ENCODE data around the gene PI4K2A. TPM values are rescaled to one million over a fixed set of nuclear protein-coding genes. Genes with fewer than 3 reads are reported as not detected.
"Not testable (repeated sequence)": the region's sequence is repeated elsewhere in the genome, so short reads cannot be mapped to it uniquely, and the experiment has no call there.

The PI4K2A gene
- total and polyA plus RNA-seq, 5 experiments from 2014 or later, result 6.5 to 9.4 (median 8.8) TPM

DNA sequence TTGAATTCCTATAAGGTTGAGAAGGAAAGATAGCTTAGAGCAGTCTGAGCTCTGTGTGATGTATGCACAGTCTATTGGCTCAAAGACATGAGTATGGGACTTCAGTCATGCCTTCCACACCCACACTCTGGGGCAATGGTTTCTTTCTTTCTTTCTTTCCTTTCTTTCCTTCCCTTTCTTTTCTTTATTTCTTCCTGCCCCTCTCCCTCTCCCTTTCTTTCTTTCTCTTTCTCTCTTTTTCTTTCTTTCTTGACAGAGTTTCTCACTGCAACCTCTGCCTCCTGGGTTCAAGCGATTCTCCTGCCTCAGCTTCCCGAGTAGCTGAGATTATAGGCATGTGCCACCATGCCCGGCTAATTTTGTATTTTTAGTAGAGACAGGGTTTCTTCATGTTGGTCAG is 1.4 kb upstream of the PI4K2A start:
- H3K9me3 Mint-ChIP-seq, H3K4me3 Mint-ChIP-seq, DNase-seq, H3K36me3 Mint-ChIP-seq, ATAC-seq, H3K27me3 Mint-ChIP-seq, POLR2A ChIA-PET: not testable (repeated sequence)
- H3K4me1 Mint-ChIP-seq, result peaks cover 9 to 28% (median 23%) of the 10 kb centered on the region in 4 donors
- peak overlapping the region in 4 of 10 donors; percentile 11 to 47 (median 40) for H3K27ac Mint-ChIP-seq

DNA sequence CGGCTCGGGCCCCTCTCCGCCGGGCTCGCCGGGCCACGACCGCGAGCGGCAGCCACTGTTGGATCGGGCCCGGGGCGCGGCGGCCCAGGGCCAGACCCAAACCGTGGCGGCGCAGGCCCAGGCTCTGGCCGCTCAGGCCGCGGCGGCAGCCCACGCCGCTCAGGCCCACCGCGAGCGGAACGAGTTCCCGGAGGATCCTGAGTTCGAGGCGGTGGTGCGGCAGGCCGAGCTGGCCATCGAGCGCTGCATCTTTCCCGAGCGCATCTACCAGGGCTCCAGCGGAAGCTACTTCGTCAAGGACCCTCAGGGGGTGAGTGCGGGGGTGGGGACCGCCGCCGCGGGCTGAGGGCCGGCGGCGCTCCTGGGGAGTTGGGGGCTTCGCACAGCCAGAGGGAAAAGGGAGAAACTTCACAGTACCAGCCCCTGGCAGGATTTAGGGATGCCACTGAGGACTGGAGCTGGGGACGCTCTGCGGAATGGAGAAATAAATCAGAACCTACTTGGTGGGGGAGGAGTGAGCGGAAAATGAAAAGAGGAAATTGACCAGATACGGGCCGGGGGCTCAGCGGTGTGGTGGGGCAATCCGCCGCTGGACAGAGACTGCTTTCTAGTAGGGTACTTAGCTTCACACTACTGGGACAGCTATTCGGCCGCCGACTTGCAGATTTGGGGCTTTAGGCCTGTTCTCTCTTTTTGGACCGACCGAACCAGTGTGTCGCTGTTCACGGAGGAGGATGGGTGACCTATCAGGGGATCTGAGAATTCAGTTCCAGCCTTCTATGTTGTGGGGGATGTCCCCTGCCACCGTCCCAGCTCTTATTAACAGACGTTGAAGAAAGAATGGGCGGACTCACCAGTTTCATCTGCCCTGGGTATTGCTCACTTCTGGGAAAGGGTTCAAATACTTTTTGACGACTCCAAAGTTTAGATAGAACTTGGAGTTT is 669 bp downstream of the PI4K2A start:
- peaks cover 9 to 31% (median 24%) of the 10 kb centered on the region in 4 donors for H3K4me1 Mint-ChIP-seq
- H3K27me3 Mint-ChIP-seq, result no peaks in the 10 kb centered on the region
- H3K36me3 Mint-ChIP-seq, result peaks cover 0 to 13% (median 8%) of the 10 kb centered on the region in 3 donors
- POLR2A ChIA-PET, result interaction anchor here (0.9 to 1.7 kb wide), 6 partner anchors 8 to 222 kb away, joined by 3 to 9 read pairs (median 4); partner anchors contain the start of genes AVPI1 and ZFYVE27
- H3K4me3 Mint-ChIP-seq, result peak overlapping the region; percentile 72 to 98 (median 96)
- H3K9me3 Mint-ChIP-seq, result no peaks in the 10 kb centered on the region
- DNase-seq (peak in 4 of 10 donors; percentile 5 to 23 (median 7)), ATAC-seq (peak; percentile 8 to 16)
- H3K27ac Mint-ChIP-seq, result peak overlapping the region; percentile 50 to 98 (median 90)

DNA sequence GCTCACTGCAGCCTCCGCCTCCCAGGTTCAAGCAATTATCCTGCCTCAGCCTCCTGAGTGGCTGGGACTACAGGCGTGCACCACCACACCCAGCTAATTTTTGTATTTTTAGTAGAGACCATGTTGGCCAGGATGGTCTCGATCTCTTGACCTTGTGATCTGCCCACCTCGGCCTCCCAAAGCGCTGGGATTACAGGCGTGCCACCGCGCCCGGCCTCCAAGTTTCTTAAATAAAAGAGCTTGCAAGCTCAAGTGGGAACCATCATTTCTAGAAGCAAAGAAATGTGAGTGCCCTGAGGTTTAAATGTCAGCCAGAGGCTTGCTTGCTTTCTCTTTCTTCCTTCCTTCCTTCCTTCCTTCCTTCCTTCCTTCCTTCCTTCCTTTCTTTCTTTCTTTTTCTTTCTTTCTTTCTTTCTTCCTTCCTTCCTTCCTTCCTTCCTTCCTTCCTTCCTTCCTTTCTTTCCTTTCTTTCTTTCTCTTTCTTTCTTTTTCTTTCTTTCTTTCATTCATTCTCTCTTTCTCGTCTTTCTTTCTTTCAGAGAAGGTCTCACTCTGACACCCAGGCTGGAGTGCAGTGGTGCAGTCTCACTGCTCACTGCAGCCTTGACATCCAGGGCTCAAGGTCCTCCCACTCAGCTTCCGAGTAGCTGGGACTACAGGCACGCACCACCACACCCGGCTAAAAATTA is 2.1 kb downstream of the PI4K2A start:
- peaks cover 0 to 18% (median 12%) of the 10 kb centered on the region in 3 donors for H3K36me3 Mint-ChIP-seq
- not testable (repeated sequence) for H3K27me3 Mint-ChIP-seq, DNase-seq, ATAC-seq, H3K9me3 Mint-ChIP-seq
- H3K4me3 Mint-ChIP-seq, result peak overlapping the region; percentile 53 to 98 (median 95)
- peak overlapping the region in 3 of 10 donors; percentile 43 to 85 (median 83) for H3K27ac Mint-ChIP-seq
- peaks cover 9 to 37% (median 26%) of the 10 kb centered on the region in 4 donors for H3K4me1 Mint-ChIP-seq
- POLR2A ChIA-PET, result interaction anchor here (1.7 kb wide), 1 partner anchor 45 kb away, joined by 9 read pairs; the partner anchor contains the start of gene AVPI1

DNA sequence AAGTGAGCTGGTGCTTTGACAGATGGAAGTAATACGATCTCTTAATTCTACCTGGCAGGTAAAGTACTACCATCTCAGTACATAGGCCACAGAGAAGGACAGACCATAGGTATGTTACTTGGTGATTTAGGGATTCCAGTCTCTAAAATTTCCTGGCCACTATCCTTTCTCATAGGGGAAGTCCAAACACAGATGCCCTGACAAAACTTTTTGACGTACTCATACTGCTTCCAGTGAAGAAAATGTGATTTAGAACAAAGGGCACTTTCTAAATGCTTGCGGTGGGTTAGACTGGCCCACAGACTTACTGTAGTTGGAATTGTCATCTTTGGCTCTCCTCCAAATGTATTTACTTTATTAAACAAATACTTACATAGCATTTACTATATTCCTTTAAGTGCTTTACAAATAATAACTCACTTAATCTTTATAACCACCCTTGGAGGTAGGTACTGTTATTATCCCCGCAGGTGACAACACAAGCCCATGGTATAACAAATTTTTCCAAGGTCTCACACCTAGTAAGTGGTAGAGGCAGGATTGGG is 3.0 kb downstream of the PI4K2A start:
- H3K27me3 Mint-ChIP-seq, result no peaks in the 10 kb centered on the region
- H3K27ac Mint-ChIP-seq, result peak overlapping the region in 1 of 10 donors; percentile 34
- peaks cover 10 to 42% (median 29%) of the 10 kb centered on the region in 4 donors for H3K4me1 Mint-ChIP-seq
- POLR2A ChIA-PET, result no interaction called here
- ATAC-seq (no peak), DNase-seq (no peak)
- H3K36me3 Mint-ChIP-seq, result peaks cover 0 to 21% (median 12%) of the 10 kb centered on the region in 3 donors
- H3K9me3 Mint-ChIP-seq, result no peaks in the 10 kb centered on the region
- peak overlapping the region in 7 of 10 donors; percentile 1 to 62 (median 14) for H3K4me3 Mint-ChIP-seq

DNA sequence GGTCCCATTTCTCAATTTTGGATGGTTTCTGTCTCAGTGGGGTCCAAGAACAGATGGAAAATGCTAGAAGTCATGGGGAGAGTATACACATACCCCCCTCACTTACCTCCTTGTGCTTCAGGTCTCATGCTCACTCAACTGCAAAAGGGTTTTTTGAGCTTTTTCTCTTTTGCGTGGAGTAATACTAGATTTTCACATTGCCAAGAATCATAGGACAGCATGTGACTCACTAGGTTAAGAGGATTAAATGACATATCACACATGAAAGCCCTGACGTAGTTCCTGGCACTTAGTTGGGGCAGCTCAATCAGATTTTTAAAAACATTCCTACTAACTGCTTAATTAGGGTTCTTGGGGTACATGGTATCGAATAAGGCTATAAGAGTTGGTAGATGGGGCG is 4.5 kb downstream of the PI4K2A start:
- Mint-ChIP-seq H3K36me3 (peaks cover 0 to 21% (median 12%) of the 10 kb centered on the region in 3 donors), H3K4me3 (peak overlapping the region in 1 of 10 donors; percentile 20), H3K4me1 (peaks cover 17 to 53% (median 37%) of the 10 kb centered on the region in 4 donors), H3K27me3 (no peaks in the 10 kb centered on the region), H3K9me3 (no peaks in the 10 kb centered on the region), H3K27ac (peak overlapping the region in 1 of 10 donors; percentile 43)
- ATAC-seq, result no peak
- POLR2A ChIA-PET, result no interaction called here
- DNase-seq, result no peak

DNA sequence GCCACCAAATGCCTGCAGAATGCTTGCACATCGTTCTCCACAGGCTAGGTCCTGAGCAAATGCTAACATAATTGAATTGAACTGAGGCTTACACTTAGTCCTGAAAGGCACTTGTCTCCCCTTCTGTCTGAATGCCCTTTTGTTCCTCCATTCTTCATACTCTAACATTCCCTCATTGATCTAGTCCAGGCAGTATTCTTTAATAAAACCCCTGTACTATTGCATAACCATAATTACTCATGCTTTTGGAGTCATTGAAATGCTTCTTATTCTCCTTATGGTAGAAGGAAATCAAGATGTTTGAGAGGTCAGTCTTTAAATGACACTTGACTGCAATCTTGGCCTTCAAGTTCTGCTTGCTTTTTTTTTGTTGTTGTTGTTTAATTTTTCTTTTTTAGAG is 7.1 kb downstream of the PI4K2A start:
- Mint-ChIP-seq H3K36me3 (peaks cover 0 to 38% (median 12%) of the 10 kb centered on the region in 3 donors), H3K4me3 (no peak overlapping the region), H3K4me1 (peaks cover 13 to 41% (median 24%) of the 10 kb centered on the region in 4 donors), H3K9me3 (no peaks in the 10 kb centered on the region), H3K27me3 (no peaks in the 10 kb centered on the region), H3K27ac (peak overlapping the region in 3 of 10 donors; percentile 7 to 66 (median 55))
- ATAC-seq, result no peak
- POLR2A ChIA-PET, result no interaction called here
- DNase-seq, result no peak

DNA sequence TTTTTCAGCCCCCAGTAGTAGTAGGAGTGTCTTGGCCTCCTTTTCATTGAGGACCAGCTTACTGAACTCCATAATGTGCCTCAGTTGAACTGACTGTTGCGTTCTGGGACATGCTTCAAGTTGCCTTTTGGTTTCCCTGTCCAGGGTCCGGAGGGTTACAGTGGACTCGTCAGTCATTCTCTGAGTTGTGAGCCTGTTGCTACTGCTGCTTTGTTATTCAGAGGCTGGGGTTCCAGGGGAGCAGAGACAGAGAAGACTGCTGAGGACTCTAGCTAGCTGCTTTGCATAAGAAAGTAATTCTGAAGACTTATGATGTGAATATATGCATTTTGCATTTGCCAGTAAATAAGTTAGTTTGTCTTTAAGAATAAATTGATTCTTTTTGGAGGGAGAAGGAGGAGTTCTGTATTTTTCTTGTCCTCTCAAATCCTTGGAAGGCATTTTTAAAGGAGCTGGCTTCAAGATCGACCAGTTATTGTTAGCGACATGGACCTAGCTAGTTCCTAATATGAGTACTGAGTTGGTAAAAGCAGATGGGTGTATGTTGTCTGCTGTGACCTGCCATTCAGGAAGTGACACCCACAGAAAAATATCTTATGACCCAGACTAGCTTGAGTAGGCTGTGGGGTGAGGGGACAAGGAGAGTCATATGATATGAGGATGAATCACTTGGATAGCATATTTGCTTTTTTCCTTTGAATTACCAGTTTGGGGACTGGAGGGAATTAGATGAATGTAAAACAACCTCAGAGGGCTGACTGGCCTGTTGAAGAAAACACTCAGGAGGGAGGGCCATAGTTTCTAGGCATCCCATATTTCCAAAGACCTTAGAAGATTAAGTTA is 8.3 kb downstream of the PI4K2A start:
- POLR2A ChIA-PET, result interaction anchor here (1.2 kb wide), 1 partner anchor 8 kb away, joined by 5 read pairs; the partner anchor contains the start of gene PI4K2A
- H3K27ac Mint-ChIP-seq, result peak overlapping the region in 8 of 10 donors; percentile 2 to 89 (median 52)
- ATAC-seq, result peak; percentile 68 to 79
- peaks cover 6 to 50% (median 14%) of the 10 kb centered on the region in 3 donors for H3K36me3 Mint-ChIP-seq
- no peaks in the 10 kb centered on the region for H3K27me3 Mint-ChIP-seq
- H3K4me1 Mint-ChIP-seq, result peaks cover 8 to 31% (median 14%) of the 10 kb centered on the region in 4 donors
- peak overlapping the region in 5 of 10 donors; percentile 8 to 41 (median 24) for H3K4me3 Mint-ChIP-seq
- DNase-seq, result peak in 2 of 10 donors; percentile 7 to 30
- H3K9me3 Mint-ChIP-seq, result no peaks in the 10 kb centered on the region

DNA sequence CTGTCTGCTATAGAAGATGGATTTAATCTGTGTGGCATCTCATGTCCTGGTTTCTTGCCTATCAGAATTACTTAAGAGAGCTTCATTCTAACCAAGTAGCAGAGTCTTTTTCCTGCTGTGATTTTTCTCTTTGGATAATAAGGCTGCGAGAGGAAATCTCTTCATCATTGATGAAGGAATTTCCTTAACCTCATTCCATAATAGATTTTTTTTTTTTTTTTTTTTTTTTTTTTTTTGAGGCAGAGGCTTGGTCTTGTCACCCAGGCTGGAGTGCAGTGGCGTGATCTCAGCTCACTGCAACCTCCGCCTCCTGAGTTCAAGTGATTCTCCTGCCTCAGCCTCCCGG is 8.9 kb downstream of the PI4K2A start:
- Mint-ChIP-seq H3K27ac (peak overlapping the region in 4 of 10 donors; percentile 17 to 89 (median 36)), H3K4me1 (peaks cover 8 to 31% (median 14%) of the 10 kb centered on the region in 4 donors), H3K36me3 (peaks cover 6 to 52% (median 11%) of the 10 kb centered on the region in 3 donors), H3K4me3 (peak overlapping the region in 2 of 10 donors; percentile 8)
- DNase-seq, H3K9me3 Mint-ChIP-seq, H3K27me3 Mint-ChIP-seq, ATAC-seq: not testable (repeated sequence)
- POLR2A ChIA-PET, result interaction anchor here (1.2 kb wide), 1 partner anchor 9 kb away, joined by 5 read pairs; the partner anchor contains the start of gene PI4K2A

DNA sequence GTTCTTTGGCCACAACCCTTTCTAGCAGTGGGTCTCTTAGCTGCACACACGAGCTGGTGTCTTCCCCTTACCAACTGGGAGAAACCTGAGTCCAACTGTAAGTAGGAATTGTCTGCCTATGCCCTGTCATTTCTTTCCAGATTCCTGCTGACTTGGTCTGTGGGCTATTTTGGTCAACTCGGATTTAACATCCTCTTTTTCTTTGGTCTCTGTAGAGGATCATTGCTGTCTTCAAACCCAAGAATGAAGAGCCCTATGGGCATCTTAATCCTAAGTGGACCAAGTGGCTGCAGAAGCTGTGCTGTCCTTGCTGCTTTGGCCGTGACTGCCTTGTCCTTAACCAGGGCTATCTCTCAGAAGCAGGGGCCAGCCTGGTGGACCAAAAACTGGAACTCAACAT is 10.3 kb downstream of the PI4K2A start:
- POLR2A ChIA-PET, result no interaction called here
- H3K27me3 Mint-ChIP-seq, result no peaks in the 10 kb centered on the region
- ATAC-seq, result no peak
- H3K36me3 Mint-ChIP-seq, result peaks cover 6 to 53% (median 9%) of the 10 kb centered on the region in 3 donors
- peaks cover 8 to 30% (median 14%) of the 10 kb centered on the region in 4 donors for H3K4me1 Mint-ChIP-seq
- DNase-seq, result no peak
- no peak overlapping the region for H3K27ac Mint-ChIP-seq
- no peaks in the 10 kb centered on the region for H3K9me3 Mint-ChIP-seq
- no peak overlapping the region for H3K4me3 Mint-ChIP-seq

DNA sequence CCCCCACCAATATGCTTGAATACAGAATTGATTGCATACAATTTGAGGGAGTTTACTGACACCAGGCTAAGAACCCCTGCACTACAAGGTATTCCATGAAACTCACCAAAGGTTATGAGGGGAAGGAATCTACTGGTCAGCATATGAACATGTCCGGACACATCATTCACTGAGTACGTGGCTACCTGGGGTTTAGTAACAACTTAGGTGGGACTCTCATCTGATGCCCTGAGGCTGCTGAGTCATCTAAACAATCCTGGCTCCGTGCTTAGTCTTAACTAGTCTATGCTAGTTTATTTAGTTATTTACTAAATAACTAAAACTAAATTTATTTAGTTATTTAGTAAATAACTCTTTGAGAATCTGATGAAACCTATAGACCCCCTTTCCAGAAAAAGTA is 11.3 kb downstream of the PI4K2A start:
- no peak overlapping the region for H3K4me3 Mint-ChIP-seq
- peaks cover 8 to 28% (median 13%) of the 10 kb centered on the region in 4 donors for H3K4me1 Mint-ChIP-seq
- no peaks in the 10 kb centered on the region for H3K9me3 Mint-ChIP-seq
- peaks cover 6 to 61% (median 16%) of the 10 kb centered on the region in 3 donors for H3K36me3 Mint-ChIP-seq
- DNase-seq, result no peak
- no peak for ATAC-seq
- no peaks in the 10 kb centered on the region for H3K27me3 Mint-ChIP-seq
- peak overlapping the region in 1 of 10 donors; percentile 13 for H3K27ac Mint-ChIP-seq
- POLR2A ChIA-PET, result no interaction called here

DNA sequence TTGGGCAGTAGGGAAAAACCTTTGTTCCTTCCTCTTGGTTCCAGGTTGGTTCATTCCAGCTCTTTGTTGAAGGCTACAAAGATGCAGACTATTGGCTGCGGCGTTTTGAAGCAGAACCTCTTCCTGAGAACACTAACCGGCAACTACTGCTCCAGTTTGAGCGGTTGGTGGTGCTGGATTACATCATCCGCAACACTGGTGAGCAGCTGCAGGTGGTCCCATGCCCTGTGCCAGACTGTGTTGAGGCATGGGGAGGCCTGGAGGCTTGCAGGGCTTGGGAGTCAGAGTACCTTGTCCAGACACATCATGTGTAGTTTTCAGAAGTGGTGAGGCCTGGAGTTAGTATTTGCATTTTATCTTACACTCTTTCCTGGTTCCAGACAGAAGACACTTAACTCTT is 16.3 kb downstream of the PI4K2A start:
- Mint-ChIP-seq H3K27me3 (no peaks in the 10 kb centered on the region), H3K36me3 (peaks cover 6 to 82% (median 20%) of the 10 kb centered on the region in 3 donors), H3K9me3 (no peaks in the 10 kb centered on the region), H3K4me1 (peaks cover 0 to 2% (median under 1%) of the 10 kb centered on the region in 4 donors), H3K4me3 (no peak overlapping the region), H3K27ac (peak overlapping the region in 1 of 10 donors; percentile 53)
- ATAC-seq (no peak), DNase-seq (no peak)
- POLR2A ChIA-PET, result no interaction called here

Measured in naive thymus-derived CD8-positive, alpha-beta T cell (primary cell).